ENCODE measurements around the gene MOSMO.

GRCh38 chr16:22050963-22051362, 43.1 kb downstream of the MOSMO start:
- TF ChIP-seq, protein P1, sequence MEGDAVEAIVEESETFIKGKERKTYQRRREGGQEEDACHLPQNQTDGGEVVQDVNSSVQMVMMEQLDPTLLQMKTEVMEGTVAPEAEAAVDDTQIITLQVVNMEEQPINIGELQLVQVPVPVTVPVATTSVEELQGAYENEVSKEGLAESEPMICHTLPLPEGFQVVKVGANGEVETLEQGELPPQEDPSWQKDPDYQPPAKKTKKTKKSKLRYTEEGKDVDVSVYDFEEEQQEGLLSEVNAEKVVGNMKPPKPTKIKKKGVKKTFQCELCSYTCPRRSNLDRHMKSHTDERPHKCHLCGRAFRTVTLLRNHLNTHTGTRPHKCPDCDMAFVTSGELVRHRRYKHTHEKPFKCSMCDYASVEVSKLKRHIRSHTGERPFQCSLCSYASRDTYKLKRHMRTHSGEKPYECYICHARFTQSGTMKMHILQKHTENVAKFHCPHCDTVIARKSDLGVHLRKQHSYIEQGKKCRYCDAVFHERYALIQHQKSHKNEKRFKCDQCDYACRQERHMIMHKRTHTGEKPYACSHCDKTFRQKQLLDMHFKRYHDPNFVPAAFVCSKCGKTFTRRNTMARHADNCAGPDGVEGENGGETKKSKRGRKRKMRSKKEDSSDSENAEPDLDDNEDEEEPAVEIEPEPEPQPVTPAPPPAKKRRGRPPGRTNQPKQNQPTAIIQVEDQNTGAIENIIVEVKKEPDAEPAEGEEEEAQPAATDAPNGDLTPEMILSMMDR (IDR thresholded peaks at IDR 0.05) = no peak
- TF ChIP-seq POLR2A (IDR thresholded peaks at IDR 0.05) = no peak

Measured in lower leg skin (tissue), 3 donors.